HEK293 (cell line): Measurements from ENCODE around the gene POLR2C.

Experiments used
- KLF16 ChIP-seq: fragments of 450-650 bp; formaldehyde crosslinking; IDR thresholded peaks from 2 replicates; pipeline ENCODE4 v1.5.1; 2017; ENCODE audit warnings: missing biosample characterization, missing genetic modification characterization
- PRDM2 ChIP-seq: fragments of 450-650 bp; formaldehyde crosslinking; IDR thresholded peaks from 2 replicates; pipeline ENCODE4 v1.5.1; 2016; ENCODE audit warnings: missing biosample characterization, missing genetic modification characterization, borderline replicate concordance
- SCRT2 ChIP-seq: fragments of 450-650 bp; formaldehyde crosslinking; IDR thresholded peaks from 2 replicates; pipeline ENCODE4 v1.5.1; 2016; ENCODE audit warnings: missing biosample characterization, missing genetic modification characterization
- WT1 ChIP-seq: fragments of 450-650 bp; formaldehyde crosslinking; IDR thresholded peaks from 2 replicates; pipeline ENCODE4 v1.5.1; 2016; ENCODE audit warnings: missing biosample characterization, missing genetic modification characterization
- ZBTB1 ChIP-seq: fragments of 450-650 bp; formaldehyde crosslinking; IDR thresholded peaks from 2 replicates; pipeline ENCODE4 v1.5.1; 2016; ENCODE audit warnings: missing biosample characterization, missing genetic modification characterization
- ZBTB44 ChIP-seq: fragments of 450-650 bp; IDR thresholded peaks from 2 replicates; pipeline ENCODE4 v1.5.1; 2018; ENCODE audit warnings: missing biosample characterization, mild to moderate bottlenecking, missing genetic modification characterization
- ZBTB48 ChIP-seq: fragments of 450-650 bp; formaldehyde crosslinking; IDR thresholded peaks from 2 replicates; pipeline ENCODE4 v1.5.1; 2016; ENCODE audit warnings: missing biosample characterization, missing genetic modification characterization
- ZBTB6 ChIP-seq: fragments of 450-650 bp; formaldehyde crosslinking; IDR thresholded peaks from 2 replicates; pipeline ENCODE4 v1.5.1; 2017; ENCODE audit warnings: missing biosample characterization, missing genetic modification characterization
- ZIC2 ChIP-seq: fragments of 450-650 bp; formaldehyde crosslinking; IDR thresholded peaks from 2 replicates; pipeline ENCODE4 v1.5.1; 2016; ENCODE audit warnings: missing biosample characterization, missing genetic modification characterization
- ZNF10 ChIP-seq: fragments of 450-650 bp; formaldehyde crosslinking; IDR thresholded peaks from 2 replicates; pipeline ENCODE4 v1.5.1; 2017; ENCODE audit warnings: missing biosample characterization, missing genetic modification characterization
- ZNF121 ChIP-seq: fragments of 450-650 bp; formaldehyde crosslinking; IDR thresholded peaks from 2 replicates; pipeline ENCODE4 v1.5.1; 2016; ENCODE audit warnings: missing biosample characterization, missing genetic modification characterization
- ZNF146 ChIP-seq: fragments of 450-650 bp; formaldehyde crosslinking; IDR thresholded peaks from 2 replicates; pipeline ENCODE4 v1.5.1; 2016; ENCODE audit warnings: missing biosample characterization, missing genetic modification characterization
- ZNF175 ChIP-seq: fragments of 450-650 bp; formaldehyde crosslinking; IDR thresholded peaks from 2 replicates; pipeline ENCODE4 v1.5.1; 2016; ENCODE audit warnings: missing biosample characterization, missing genetic modification characterization
- ZNF18 ChIP-seq: fragments of 450-650 bp; formaldehyde crosslinking; IDR thresholded peaks from 2 replicates; pipeline ENCODE4 v1.5.1; 2016; ENCODE audit warnings: missing biosample characterization, missing genetic modification characterization
- ZNF184 ChIP-seq: fragments of 450-650 bp; IDR thresholded peaks from 2 replicates; pipeline ENCODE4 v1.5.1; 2018; ENCODE audit warnings: missing biosample characterization, mild to moderate bottlenecking, missing genetic modification characterization
- ZNF211 ChIP-seq: fragments of 450-650 bp; formaldehyde crosslinking; IDR thresholded peaks from 2 replicates; pipeline ENCODE4 v1.5.1; 2016; ENCODE audit warnings: low read depth, missing biosample characterization, missing genetic modification characterization
- ZNF24 ChIP-seq: fragments of 450-650 bp; formaldehyde crosslinking; IDR thresholded peaks from 2 replicates; pipeline ENCODE4 v1.5.1; 2016; ENCODE audit warnings: missing biosample characterization, missing genetic modification characterization
- ZNF302 ChIP-seq: fragments of 450-650 bp; formaldehyde crosslinking; IDR thresholded peaks from 2 replicates; pipeline ENCODE4 v1.5.1; 2016; ENCODE audit warnings: missing biosample characterization, missing genetic modification characterization, low read depth
- ZNF354C ChIP-seq: fragments of 450-650 bp; formaldehyde crosslinking; IDR thresholded peaks from 2 replicates; pipeline ENCODE4 v1.5.1; 2016; ENCODE audit warnings: missing biosample characterization, missing genetic modification characterization, low read depth, borderline replicate concordance
- ZNF366 ChIP-seq: fragments of 450-650 bp; formaldehyde crosslinking; conservative IDR thresholded peaks from 2 replicates; pipeline ENCODE4 v1.5.1; 2016; ENCODE audit warnings: missing biosample characterization, missing genetic modification characterization
- ZNF514 ChIP-seq: fragments of 450-650 bp; formaldehyde crosslinking; IDR thresholded peaks from 2 replicates; pipeline ENCODE4 v1.5.1; 2016; ENCODE audit warnings: missing biosample characterization, missing genetic modification characterization
- ZNF548 ChIP-seq: fragments of 450-650 bp; formaldehyde crosslinking; IDR thresholded peaks from 2 replicates; pipeline ENCODE4 v1.5.1; 2016; ENCODE audit warnings: missing biosample characterization, missing genetic modification characterization
- ZNF561 ChIP-seq: fragments of 450-650 bp; IDR thresholded peaks from 2 replicates; pipeline ENCODE4 v1.5.1; 2018; ENCODE audit warnings: missing biosample characterization, missing genetic modification characterization, borderline replicate concordance
- ZNF585B ChIP-seq: fragments of 450-650 bp; formaldehyde crosslinking; IDR thresholded peaks from 2 replicates; pipeline ENCODE4 v1.5.1; 2016; ENCODE audit warnings: missing biosample characterization, missing genetic modification characterization
- ZNF610 ChIP-seq: fragments of 450-650 bp; formaldehyde crosslinking; IDR thresholded peaks from 2 replicates; pipeline ENCODE4 v1.5.1; 2016; ENCODE audit warnings: missing biosample characterization, missing genetic modification characterization, borderline replicate concordance
- ZNF639 ChIP-seq: fragments of 450-650 bp; formaldehyde crosslinking; IDR thresholded peaks from 2 replicates; pipeline ENCODE4 v1.5.1; 2016; ENCODE audit warnings: missing biosample characterization, missing genetic modification characterization
- ZNF843 ChIP-seq: fragments of 450-650 bp; formaldehyde crosslinking; IDR thresholded peaks from 2 replicates; pipeline ENCODE4 v1.5.1; 2016; ENCODE audit warnings: missing biosample characterization, missing genetic modification characterization
- ZSCAN23 ChIP-seq: fragments of 450-650 bp; formaldehyde crosslinking; IDR thresholded peaks from 2 replicates; pipeline ENCODE4 v1.5.1; 2016; ENCODE audit warnings: missing biosample characterization, missing genetic modification characterization

POLR2C gene

GRCh38 chr16:57462209-57462977, at the start of gene POLR2C (continued):
- no peak for TF ChIP-seq ZNF211 (tag by site-specific recombination)
- no peak for TF ChIP-seq ZNF610 (tag by site-specific recombination)
- peak; percentile 46; the same call in 1 of the 2 replicates for TF ChIP-seq ZNF10 (tag by site-specific recombination)
- TF ChIP-seq ZNF175 (tag by site-specific recombination): no peak
- TF ChIP-seq WT1 (tag by site-specific recombination): no peak
- no peak for TF ChIP-seq ZBTB6 (tag by site-specific recombination)
- no peak for TF ChIP-seq ZNF302 (tag by site-specific recombination)
- TF ChIP-seq ZBTB1: no peak
- TF ChIP-seq ZNF548: no peak
- TF ChIP-seq ZNF184 (tag by site-specific recombination): no peak
- no peak for TF ChIP-seq ZNF366 (tag by site-specific recombination)
- peak; percentile 84; the same call in 1 of the 2 replicates for TF ChIP-seq ZNF24 (tag by site-specific recombination)
- no peak for TF ChIP-seq PRDM2
- no peak for TF ChIP-seq ZNF514
- TF ChIP-seq ZNF354C (tag by site-specific recombination): no peak
- peak; percentile 52; the same call in 1 of the 2 replicates for TF ChIP-seq ZNF843 (tag by site-specific recombination)
- no peak for TF ChIP-seq ZNF121 (tag by site-specific recombination)
- no peak for TF ChIP-seq ZSCAN23 (tag by site-specific recombination)
- peak; percentile 49; the same call in 1 of the 2 replicates for TF ChIP-seq ZBTB48 (tag by site-specific recombination)
- TF ChIP-seq ZNF146 (tag by site-specific recombination): peak; percentile 66
- peak; percentile 87 for TF ChIP-seq ZNF561 (tag by site-specific recombination)
- peak; percentile 44; the same call in 1 of the 2 replicates for TF ChIP-seq ZBTB44 (tag by site-specific recombination)
- TF ChIP-seq KLF16: peak; percentile 85
- TF ChIP-seq ZNF585B: no peak
- TF ChIP-seq SCRT2 (tag by site-specific recombination): 0 out of 2 replicates have a peak, but pooled peaks have one; percentile 12
- TF ChIP-seq ZNF18: no peak
- no peak for TF ChIP-seq ZIC2
- no peak for TF ChIP-seq ZNF639 (tag by site-specific recombination)
